A673 (cell line): ENCODE data around the gene CYBA. TPM values are rescaled to one million over a fixed set of nuclear protein-coding genes. Genes with fewer than 3 reads are reported as not detected.

Experiments used
- Bru-seq: library from RNA; stranded (reverse); fragments of 400-500 nt; gene quantifications from one replicate; lab custom pipeline; 2021; lab: Mats Ljungman, UMichigan
- BruChase-seq, 2 experiments: library from RNA; stranded (reverse); fragments of 400-500 nt; gene quantifications; one replicate each; lab custom pipeline; 2021; lab: Mats Ljungman, UMichigan
- BruUV-seq: library from RNA; stranded (reverse); fragments of 400-500 nt; replicated peaks from 2 replicates; lab custom pipeline; 2021; lab: Mats Ljungman, UMichigan
- CTCF ChIA-PET: fragments of 300-600 bp; sonication (Branson Sonifier 250); formaldehyde crosslinking; loops from one replicate; lab custom pipeline; 2022; ENCODE audit warnings: antibody characterized with exemption; lab: Charles Lee
- POLR2A ChIA-PET: fragments of 300-600 bp; sonication (Branson Sonifier 250); formaldehyde crosslinking; loops from one replicate; lab custom pipeline; 2022; ENCODE audit warnings: antibody characterized with exemption; ENCODE audit not compliant: low non-redundant PET; lab: Charles Lee
- DNase-seq: peaks from one replicate; pipeline ENCODE4 v3.0.0-alpha.2; 2015; ENCODE audit warnings: low spot score
- H3K27ac ChIP-seq: fragments of 200-600 bp; sonication (generic); 2 replicates; pipeline ENCODE4 v1.5.1; 2016; ENCODE audit warnings: mixed run types, low read depth, mild to moderate bottlenecking, mixed read lengths, antibody characterized with exemption, low read length; ENCODE audit not compliant: poor library complexity, severe bottlenecking
- H3K27me3 ChIP-seq: fragments of 200-600 bp; sonication (generic); replicated peaks from 2 replicates; pipeline ENCODE4 v1.6.1; 2017; ENCODE audit warnings: mixed run types, low read depth, mild to moderate bottlenecking, mixed read lengths, antibody characterized with exemption, low read length; ENCODE audit not compliant: insufficient read depth, poor library complexity
- H3K36me3 ChIP-seq: fragments of 200-600 bp; sonication (generic); 2 replicates; pipeline ENCODE4 v1.6.1; 2016; ENCODE audit warnings: mixed run types, mild to moderate bottlenecking, mixed read lengths, antibody characterized with exemption, low read length; ENCODE audit not compliant: insufficient read depth, poor library complexity, severe bottlenecking
- H3K4me1 ChIP-seq: fragments of 200-600 bp; sonication (generic); 2 replicates; pipeline ENCODE4 v1.6.1; 2017; ENCODE audit warnings: mixed run types, mild to moderate bottlenecking, mixed read lengths, antibody characterized with exemption, low read length; ENCODE audit not compliant: insufficient read depth, poor library complexity, severe bottlenecking
- H3K4me3 ChIP-seq: fragments of 200-600 bp; sonication (generic); 2 replicates; pipeline ENCODE4 v1.5.1; 2016; ENCODE audit warnings: low read depth, mixed run types, mild to moderate bottlenecking, mixed read lengths, low read length; ENCODE audit not compliant: poor library complexity, severe bottlenecking
- H3K9me3 ChIP-seq: fragments of 200-600 bp; sonication (generic); 2 replicates; pipeline ENCODE4 v1.6.1; 2016; ENCODE audit warnings: mixed run types, low read depth, mild to moderate bottlenecking, mixed read lengths, antibody characterized with exemption, low read length; ENCODE audit not compliant: poor library complexity, severe bottlenecking
- EZH2 ChIP-seq: fragments of 200-600 bp; sonication (generic); IDR thresholded peaks from 2 replicates; pipeline ENCODE4 v1.6.1; 2017; ENCODE audit warnings: borderline replicate concordance, low read depth, mild to moderate bottlenecking, mixed read lengths, antibody characterized with exemption, low read length; ENCODE audit not compliant: poor library complexity, severe bottlenecking
- intact Hi-C: fragments of 100-400 bp; cut with micrococcal nuclease; formaldehyde crosslinking; loops from one replicate; pipeline ENCODE4 v1.10.0; 2022; ENCODE audit not compliant: unreplicated experiment
- long read RNA-seq: library from polyadenylated mRNA; stranded (forward); transcript quantifications from one replicate; pipeline ENCODE4 v2.0.0, GENCODE V29; 2022
- total RNA-seq: library from RNA; stranded (reverse); gene quantifications from 2 replicates; pipeline ENCODE4 v1.2.3, GENCODE V29; 2021
- TF ChIP-seq, protein P1 (sequence below): fragments of 300-800, 200-600 bp; sonication (generic); conservative IDR thresholded peaks from 2 replicates; pipeline ENCODE4 v1.5.1; 2017; ENCODE audit warnings: low read depth, mild to moderate bottlenecking, antibody characterized with exemption, low read length, moderate library complexity, mixed read lengths

CYBA gene
- total RNA-seq = 44.7 and 53.6 TPM in 2 replicates
- Bru-seq, nascent RNA = percentile 45 among the genes with signal in this experiment
- percentile 48 among the genes with signal in this experiment for BruChase-seq, experiment 1, labeled RNA remaining after a 2-hour chase
- percentile 53 among the genes with signal in this experiment for BruChase-seq, experiment 2, labeled RNA remaining after a 6-hour chase
- long read RNA-seq, transcript CYBA-201 (6 exons, 797 nt) = major isoform, 94 of 102 reads
- long read RNA-seq, partial matches to known transcripts = 2 of 102 reads
- long read RNA-seq, other reads (novel, unspliced or antisense) = 6 of 102 reads

DNA sequence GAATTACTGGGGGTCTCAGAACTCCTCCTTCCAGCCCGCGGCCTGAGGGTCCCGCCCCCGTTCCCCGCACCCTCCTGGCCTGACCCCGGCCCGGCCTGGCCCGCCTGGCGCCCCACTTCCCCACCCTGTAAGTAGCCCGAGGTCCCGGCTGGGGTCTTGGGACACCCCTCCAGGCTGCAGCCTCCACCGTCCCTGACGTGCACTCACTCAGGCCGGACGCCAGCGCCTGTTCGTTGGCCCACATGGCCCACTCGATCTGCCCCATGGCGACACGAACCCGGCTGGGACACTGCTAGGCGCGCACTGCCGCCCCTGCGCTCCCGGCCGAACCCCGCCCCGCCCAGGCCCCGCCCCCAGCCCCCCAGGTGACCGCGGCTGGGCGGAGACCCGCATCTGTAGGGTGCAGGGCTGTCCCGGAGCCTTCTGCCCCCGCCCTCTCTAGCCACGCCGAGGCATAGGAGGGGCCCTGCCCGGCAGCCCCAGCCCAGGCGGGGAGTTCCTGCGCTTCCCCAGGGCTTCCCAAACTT, at the start of gene CYBA:
TSS of gene CYBA (minus strand) at position 305 of the 527 bp plus-strand sequence. CDS start at position 265, 40 bp downstream.
- intact Hi-C loops = no loop called here

DNA sequence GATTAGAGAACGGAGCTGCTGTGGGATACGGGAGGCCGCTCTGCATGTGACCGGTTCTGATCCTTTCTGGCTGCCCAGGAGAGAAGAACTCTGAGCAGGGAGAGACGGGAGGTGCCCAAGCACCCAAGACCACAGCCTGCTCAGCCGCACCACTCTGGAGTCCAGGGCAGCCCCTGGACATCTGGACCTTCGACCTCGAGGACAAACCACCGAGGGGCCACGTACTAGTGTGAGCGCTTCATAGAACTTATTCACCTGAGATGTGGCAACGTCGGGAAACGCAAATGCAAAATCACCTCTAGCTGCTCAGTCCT, 49.4 kb upstream of the CYBA start:
- H3K4me1 ChIP-seq = peaks cover 33% of the 10 kb centered on the region
- CTCF ChIA-PET = no interaction called here
- peaks cover 12% of the 10 kb centered on the region for H3K36me3 ChIP-seq
- no peaks in the 10 kb centered on the region for H3K9me3 ChIP-seq
- no TSS peak for BruUV-seq
- POLR2A ChIA-PET = no interaction called here
- TF ChIP-seq EZH2 = no peak
- TF ChIP-seq, protein P1, sequence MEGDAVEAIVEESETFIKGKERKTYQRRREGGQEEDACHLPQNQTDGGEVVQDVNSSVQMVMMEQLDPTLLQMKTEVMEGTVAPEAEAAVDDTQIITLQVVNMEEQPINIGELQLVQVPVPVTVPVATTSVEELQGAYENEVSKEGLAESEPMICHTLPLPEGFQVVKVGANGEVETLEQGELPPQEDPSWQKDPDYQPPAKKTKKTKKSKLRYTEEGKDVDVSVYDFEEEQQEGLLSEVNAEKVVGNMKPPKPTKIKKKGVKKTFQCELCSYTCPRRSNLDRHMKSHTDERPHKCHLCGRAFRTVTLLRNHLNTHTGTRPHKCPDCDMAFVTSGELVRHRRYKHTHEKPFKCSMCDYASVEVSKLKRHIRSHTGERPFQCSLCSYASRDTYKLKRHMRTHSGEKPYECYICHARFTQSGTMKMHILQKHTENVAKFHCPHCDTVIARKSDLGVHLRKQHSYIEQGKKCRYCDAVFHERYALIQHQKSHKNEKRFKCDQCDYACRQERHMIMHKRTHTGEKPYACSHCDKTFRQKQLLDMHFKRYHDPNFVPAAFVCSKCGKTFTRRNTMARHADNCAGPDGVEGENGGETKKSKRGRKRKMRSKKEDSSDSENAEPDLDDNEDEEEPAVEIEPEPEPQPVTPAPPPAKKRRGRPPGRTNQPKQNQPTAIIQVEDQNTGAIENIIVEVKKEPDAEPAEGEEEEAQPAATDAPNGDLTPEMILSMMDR = no peak
- H3K27ac ChIP-seq = peak overlapping the region; percentile 82
- intact Hi-C loops = no loop called here
- no peaks in the 10 kb centered on the region for H3K27me3 ChIP-seq
- no peak for DNase-seq
- H3K4me3 ChIP-seq = no peak overlapping the region

More for the DNA sequence above, at the start of gene CYBA:
- Histone ChIP-seq H3K27me3 (no peaks in the 10 kb centered on the region), H3K36me3 (peaks cover 26% of the 10 kb centered on the region), H3K27ac (peak within 1 kb of the TSS; percentile 70), H3K4me3 (peak within 1 kb of the TSS; percentile 74), H3K9me3 (no peaks in the 10 kb centered on the region), H3K4me1 (peaks cover 17% of the 10 kb centered on the region)
- peak; percentile 69 for DNase-seq
- POLR2A ChIA-PET = no interaction called here
- BruUV-seq = no TSS peak
- CTCF ChIA-PET = no interaction called here
- TF ChIP-seq EZH2 = no peak
- TF ChIP-seq, protein P1 = no peak

DNA sequence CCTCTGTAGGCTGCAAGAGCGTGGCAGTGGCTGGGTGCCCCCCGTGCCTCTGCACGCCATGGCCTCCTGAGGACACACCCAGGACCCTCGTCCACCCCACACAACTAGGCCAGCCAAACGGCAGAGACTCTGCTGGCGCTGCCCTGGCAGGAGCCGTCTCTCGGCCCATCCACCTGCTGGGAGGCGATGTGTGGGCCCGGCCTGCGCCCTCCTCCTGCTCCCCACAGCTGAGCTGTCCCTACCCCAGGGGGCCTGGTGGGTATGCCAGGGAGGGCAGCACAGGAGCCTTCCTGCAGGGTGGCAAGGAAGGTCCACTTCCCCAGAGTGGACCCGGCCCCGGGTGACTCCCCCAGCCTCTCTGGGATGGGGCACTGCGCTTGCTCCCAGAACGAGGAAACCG, 48.3 kb upstream of the CYBA start:
- H3K27ac ChIP-seq = no peak overlapping the region
- intact Hi-C loops = no loop called here
- H3K4me1 ChIP-seq = peaks cover 33% of the 10 kb centered on the region
- no TSS peak for BruUV-seq
- ChIA-PET CTCF (no interaction called here), POLR2A (no interaction called here)
- H3K4me3 ChIP-seq = no peak overlapping the region
- peaks cover 12% of the 10 kb centered on the region for H3K36me3 ChIP-seq
- no peaks in the 10 kb centered on the region for H3K9me3 ChIP-seq
- TF ChIP-seq EZH2 = no peak
- H3K27me3 ChIP-seq = no peaks in the 10 kb centered on the region
- DNase-seq = no peak

DNA sequence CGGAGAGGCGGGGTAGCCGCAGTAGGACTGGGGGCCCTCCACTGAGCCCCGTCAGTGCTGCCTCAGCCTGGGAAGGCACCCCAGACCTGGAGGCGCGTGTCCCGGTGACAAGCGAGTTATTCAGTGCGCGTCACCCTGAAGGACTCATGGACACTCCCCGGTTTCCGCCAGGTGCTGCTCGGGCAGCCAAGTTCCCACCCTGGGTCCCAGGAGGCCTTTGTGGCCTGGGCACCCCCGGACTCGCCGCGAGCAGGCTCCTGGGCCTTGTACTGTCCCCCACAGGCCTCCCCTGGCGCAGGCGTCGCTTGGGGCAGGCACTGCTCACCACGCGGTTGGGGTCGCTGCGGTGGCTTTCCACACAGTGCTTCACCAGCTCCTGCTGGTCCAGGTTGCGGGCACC, 47.8 kb upstream of the CYBA start:
- Histone ChIP-seq H3K9me3 (no peaks in the 10 kb centered on the region), H3K27me3 (no peaks in the 10 kb centered on the region), H3K4me3 (no peak overlapping the region), H3K27ac (no peak overlapping the region), H3K4me1 (peaks cover 28% of the 10 kb centered on the region), H3K36me3 (peaks cover 12% of the 10 kb centered on the region)
- ChIA-PET CTCF (no interaction called here), POLR2A (no interaction called here)
- DNase-seq = no peak
- no TSS peak for BruUV-seq
- no peak for TF ChIP-seq EZH2
- TF ChIP-seq, protein P1 = no peak
- intact Hi-C loops = no loop called here
